Stimulated activated CD4-positive, alpha-beta T cell treated with anti-CD3 and anti-CD28 coated beads, Interleukin-4, amount 100 ng/mL, for 24 hours (primary cell): Measurements from ENCODE around the gene NCBP1.
"Not testable (repeated sequence)": the region's sequence is repeated elsewhere in the genome, so short reads cannot be mapped to it uniquely, and the experiment has no call there.

Experiments
- DNase-seq: peaks from one replicate; pipeline ENCODE4 v3.0.0-alpha.2; 2020

Gene NCBP1

DNA sequence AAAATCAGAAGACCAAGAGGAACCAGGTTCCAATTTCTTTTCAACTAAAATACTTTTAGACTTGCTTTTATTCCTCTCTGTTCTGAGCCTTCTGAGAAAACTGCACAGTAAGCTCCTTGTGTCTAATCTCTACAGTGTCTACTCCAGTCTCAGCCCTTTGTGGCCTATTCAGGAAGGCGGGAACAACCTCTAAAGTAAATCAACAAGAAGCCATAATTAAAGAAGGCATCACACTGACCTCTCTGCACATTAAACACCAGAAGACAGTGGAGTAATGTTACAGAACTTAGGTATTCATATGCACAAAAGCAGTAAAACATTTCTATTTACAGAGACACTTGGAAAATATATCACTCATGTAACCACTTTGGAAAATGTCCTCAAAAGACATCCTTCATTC lies 48.6 kb downstream of the NCBP1 start:
- no peak for DNase-seq

DNA sequence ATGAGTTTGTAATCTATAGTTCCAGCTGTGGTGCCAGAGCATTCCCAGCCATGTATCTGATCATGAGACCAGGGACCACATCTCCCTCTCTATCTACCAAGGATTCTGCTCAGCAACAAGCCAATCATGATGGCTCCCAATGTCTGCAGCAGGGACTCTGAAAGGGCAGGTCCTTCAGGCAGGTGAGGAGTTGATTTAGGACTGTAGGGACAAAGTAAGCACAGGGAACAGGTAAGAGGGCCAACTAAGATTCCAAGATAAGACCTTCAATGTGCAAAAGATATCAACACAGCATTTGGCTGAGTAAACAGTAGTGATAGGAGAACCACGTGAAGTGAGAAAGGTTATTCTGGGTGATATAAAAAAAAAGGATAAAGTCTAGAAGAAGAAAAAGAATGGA lies 55.0 kb downstream of the NCBP1 start:
- no peak for DNase-seq

DNA sequence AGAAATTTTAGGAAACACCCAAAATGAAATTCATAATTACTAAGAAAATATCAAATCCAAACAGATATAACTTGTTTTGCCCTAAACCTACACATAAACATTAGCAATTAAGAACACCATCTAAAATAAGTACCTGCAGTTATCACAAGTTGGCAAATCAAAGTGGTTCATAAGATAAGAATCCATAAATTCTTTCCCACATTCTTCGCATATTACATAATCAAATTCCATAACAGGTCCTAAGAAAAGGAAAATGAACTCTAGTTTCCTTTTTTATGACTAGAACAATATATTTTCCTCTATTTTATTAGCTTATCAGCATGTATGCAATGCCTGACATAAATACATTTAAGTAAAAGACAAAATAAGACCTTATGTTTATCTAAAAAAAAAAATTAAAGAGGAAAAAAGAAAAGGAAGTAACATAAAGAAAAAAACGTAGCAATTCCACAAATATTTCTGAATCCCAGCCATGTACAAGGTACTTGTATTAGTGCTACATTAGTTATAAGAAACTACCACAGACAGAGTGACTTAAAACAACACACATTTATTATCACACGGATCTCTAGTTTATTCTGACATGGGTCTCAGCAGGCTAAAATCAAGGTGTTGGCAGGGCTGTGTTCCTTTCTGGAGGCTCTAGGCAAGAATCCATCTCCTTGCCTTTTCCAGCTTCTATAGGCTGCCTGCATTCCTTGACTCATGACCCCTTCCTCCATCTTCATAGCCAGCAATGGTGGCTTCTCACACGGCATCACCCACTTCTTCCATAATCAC lies 56.0 kb downstream of the NCBP1 start:
- DNase-seq, result no peak

DNA sequence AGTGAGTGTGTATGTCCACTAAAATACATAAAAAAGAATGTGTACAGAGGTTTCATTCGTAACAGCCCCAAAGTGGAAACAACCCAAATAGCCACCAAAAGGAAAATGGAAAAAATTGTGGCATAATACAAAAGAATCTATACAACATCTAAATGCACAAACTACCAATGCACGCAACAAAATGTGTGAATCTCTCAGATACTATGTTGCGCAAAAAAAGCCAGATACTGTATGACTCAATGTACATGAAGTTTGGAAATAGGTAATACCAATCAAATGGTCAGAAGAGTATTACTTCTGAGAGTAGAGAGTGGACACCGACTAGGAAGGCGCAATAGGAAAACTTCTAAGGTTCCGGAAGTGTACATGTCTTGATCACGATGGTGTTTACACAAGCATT lies 61.1 kb downstream of the NCBP1 start:
- DNase-seq, result no peak

DNA sequence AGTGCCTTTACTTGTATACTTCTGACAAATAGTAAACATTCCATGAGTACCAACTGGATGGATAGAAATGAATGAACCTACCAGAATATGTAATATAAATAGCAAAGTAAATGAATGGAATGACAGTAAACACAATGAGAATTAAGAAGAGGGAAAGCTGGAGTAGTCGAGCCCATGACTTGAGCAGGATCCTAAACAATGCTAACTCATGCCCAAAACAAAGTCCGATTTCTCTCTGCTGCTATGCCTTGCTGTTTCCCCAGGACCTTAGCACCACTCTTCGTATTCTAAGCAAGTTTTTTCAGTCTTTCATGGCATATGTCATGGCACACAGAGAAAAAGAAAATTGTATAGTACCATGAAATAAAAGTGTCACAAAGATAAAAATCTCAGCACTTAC lies 61.8 kb downstream of the NCBP1 start:
- no peak for DNase-seq

DNA sequence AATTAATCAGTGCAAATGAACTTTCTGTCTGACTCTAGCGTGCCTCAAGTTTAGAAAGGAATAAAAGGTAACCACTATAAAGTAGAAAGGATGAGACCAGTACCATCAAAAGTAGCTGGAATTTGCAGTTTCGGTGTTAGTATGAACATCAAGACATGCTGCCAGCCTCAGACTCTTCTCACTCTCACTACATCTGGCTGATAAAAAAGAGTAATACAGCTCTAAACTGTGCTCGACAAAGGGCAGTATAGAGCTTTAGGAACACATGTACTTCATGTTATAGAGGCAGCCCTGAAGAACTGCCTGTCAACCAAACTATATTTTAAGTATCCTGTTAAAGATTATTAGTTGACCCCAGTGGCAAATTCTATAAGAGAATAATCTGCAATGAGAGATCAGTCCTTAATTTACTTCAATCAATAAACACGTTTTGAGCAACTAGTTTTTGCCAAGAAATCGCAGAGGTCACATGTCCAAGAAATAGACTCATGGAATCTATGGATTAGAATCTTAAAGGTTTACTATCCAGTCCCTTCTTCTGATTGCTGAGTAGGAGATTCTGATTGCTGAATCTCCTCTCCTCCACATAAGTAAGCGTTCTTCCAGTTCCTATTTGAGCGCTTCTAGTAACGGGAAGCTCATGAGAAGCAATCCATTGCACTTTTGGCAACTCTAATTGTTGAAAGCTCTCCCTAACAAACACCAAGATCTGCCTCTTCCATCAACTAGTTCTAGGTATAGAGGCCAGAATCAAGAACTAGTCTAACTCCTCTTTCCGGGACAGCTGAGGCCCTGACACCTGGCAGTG lies 62.6 kb downstream of the NCBP1 start:
- peak; percentile 17 for DNase-seq

DNA sequence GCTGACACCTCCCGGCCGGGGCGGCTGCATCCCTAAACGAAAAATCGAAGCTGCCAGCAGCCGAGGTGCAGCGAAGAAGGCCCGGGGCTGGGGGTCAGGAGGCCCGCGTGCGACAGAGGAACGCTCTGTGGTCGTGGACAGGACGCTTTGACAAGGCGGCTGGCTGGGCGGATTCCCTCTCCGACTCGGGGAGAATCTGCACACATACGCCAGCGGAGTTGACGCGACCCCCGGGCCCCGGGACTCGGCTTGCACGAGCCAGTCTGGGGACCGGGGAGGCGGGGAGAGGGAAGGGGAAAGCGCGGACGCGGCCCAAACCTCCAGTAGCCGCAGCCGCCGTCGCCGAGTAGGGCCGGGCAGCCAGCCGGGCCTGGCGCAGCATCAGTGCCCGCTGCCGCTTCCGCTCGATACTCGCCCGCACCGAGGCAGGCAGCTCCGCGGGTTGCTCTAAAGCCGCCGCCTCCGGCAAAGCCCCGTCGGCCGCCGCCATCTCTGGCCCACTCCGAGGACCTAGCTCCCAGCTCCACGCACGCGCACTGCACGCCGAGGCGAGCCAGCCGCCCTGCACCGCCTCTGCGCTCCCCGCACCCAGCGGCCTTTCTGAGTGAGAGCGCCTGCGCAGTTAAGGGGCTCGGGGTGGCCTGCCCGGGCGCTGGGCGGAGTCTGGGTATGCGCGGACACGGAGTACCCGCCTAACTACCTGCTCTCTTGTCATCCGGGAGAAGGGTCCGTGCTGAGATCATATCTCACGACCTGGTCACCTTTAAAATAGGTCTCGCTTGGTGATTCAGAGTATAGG lies 63.4 kb downstream of the NCBP1 start, which contains the start of gene XPA:
TSS of gene XPA (minus strand) at position 538 of the 799 bp plus-strand sequence. CDS start at position 490, 48 bp downstream.
- DNase-seq, result peak; percentile 98

DNA sequence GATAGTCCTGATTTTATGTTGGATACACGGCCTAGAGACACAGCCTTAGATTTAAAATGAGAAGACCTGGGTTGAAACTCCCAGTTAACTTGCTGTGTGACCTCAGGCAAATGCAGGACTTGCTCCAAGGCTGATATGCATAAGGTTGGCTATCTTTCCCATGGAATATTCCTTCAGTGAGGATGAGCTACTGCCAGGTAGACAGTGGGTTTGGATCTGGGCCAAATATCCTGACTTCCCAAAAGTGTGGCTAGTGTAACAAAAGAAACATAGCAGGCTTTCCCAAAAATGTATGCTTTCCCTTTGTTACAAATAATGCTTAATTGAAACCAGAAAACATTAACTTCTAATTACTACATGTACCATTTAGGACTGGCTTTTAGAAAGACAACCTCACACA lies 64.2 kb downstream of the NCBP1 start:
- DNase-seq, result no peak

DNA sequence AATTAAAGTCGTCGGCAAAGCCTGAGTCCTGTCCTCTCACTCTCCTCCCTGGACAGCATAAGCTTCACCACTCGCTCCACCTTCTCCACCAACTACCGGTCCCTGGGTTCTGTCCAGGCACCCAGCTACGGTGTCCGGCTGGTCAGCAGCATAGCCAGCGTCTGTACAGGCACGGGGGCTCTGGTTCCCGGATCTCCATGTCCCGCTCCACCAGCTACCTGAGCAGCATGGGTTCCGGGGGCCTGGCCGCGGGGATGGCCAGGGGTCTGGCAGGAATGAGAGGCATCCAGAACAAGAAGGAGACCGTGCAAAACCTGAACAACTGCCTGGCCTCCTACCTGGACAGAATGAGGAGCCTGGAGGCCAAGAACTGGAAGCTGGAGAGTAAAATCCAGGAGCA lies 65.2 kb downstream of the NCBP1 start:
- no peak for DNase-seq

DNA sequence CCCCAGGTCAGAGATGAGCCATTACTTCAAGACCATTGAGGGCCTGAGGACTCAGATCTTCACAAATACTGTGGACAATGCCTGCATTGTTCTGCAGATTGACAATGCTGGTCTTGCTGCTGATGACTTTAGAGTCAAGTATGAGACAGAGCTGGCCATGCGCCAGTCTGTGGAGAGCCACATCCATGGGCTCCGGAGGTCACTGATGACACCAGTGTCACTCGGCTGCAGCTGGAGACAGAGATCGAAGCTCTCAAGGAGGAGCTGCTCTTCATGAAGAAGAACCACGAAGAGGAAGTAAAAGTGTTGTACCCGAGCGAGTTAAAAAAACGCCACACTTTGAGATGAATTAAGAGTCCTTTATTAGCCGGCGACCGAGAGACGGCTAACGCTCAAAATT lies 65.7 kb downstream of the NCBP1 start:
- not testable (repeated sequence) for DNase-seq

DNA sequence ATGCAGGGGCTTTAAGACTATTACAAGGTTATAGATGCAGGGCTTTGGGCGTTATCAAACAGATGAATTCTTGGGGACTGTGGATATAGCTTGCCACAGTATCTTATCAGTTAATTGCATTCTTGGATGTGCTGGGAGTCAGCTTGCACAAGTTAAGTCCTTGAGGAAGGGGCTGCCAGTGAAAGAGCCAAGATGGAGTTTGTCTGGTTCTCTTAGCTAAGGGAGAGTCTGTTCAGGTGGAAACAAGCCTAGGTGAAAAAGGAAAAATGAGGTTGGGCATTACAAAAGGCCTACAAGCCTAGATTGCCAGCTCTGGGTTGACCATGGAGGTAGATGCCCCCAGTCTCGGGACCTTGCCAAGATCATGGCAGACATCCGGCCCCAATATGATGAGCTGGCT lies 66.2 kb downstream of the NCBP1 start:
- not testable (repeated sequence) for DNase-seq

DNA sequence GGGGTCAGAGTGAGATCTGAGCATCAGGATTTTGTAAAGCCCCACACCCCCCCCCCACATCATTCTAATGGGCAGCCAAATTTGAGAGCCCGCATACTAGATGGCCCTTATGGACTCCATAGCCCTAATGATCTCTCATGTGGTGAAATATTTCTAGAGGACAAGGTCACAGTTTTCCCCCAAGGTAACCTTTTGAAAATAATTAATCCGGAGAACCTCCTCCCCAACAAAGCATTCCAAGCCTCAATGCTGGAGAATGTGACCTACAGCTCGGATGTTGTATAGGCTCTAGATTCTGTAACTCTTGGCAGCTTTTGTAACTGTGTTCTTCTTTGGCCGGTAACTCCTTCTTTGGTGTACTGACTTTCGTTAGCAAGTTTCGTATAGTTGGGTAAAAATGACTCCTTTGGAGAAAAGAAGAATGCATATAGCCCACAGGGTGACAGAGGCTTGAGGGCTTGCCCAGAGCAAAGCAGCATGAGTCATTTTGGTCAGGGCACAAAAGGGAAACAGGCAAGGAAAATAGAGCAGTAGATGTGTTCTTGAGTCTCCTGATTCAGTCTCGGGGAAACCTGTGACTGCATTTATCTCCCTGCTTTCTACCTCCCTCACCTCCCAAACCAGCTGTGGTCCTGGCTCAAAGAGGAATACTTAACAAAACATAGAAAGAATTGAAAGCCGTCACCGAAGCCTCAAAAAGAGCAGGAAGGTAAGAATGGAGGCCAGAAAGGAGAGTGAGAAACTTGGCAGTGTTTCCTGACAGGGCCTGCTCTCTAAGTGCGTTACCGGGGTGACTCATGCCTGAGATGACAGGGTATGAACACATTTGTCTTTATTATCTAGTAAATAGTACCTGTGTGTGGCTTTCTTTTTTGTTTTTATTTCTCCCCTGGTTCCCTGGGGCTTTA lies 70.1 kb downstream of the NCBP1 start:
- peak; percentile 36 for DNase-seq

DNA sequence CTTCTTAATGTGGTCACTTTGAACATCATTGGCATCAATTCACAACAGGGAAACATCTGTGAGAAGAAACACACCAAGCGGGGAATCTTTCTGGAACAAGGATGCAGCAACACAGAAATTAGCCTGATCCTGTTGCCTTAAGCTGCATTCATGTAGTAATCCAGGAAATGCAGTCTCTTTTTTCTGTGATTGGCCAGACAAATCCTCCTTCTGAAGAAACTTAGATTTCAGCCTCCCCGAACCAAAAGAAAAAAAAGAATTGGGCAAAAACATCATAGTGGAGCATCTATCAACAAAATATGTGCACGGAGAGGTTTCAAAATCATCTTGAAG lies 70.7 kb downstream of the NCBP1 start:
- DNase-seq, result no peak

DNA sequence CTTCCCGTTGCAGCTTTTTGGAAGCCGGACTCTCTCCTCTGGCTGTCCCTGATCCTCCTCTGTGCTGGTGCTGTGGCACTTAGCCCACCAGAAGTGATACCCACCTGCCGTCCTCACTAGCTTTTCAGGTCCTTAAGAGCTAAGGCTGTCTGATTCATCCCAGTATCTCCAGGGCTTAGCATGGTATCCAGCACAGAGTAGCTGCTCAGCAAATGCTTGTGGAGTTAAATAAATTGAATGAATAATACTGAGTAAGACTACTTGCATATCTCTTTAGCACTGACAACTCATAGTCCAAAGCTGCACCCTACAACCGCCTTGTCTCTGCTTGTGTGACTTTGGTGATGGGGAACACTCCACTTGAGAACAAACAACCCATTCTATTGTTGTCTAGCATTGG lies 71.2 kb downstream of the NCBP1 start:
- no peak for DNase-seq

DNA sequence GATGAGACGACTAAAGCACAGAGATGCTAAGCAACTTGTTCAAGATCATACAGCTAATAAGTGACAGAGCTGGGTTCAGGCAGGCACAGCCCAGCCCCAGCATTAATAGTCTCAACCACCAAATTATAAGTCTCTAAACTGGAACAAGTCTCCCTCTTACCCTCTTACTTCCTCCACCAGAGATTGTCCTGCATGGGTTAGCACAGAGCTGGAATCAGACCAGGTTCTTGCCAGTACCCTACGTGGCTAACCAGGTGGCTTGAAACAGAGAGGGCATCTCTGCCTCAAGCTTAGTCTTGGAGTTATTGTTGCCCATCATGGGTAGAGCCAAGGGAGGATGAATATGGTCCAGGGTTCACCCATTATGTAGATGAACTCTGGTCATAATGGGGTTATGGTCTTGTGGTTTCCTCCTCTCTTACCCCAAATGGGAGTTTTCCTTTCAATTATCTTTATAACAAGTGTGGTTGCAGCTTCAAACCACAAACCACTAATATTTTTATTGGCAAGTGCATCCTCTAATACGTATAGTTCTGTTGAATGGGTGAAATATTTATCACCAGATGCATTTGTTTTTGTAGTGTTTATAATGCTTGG lies 71.8 kb downstream of the NCBP1 start:
- no peak for DNase-seq

DNA sequence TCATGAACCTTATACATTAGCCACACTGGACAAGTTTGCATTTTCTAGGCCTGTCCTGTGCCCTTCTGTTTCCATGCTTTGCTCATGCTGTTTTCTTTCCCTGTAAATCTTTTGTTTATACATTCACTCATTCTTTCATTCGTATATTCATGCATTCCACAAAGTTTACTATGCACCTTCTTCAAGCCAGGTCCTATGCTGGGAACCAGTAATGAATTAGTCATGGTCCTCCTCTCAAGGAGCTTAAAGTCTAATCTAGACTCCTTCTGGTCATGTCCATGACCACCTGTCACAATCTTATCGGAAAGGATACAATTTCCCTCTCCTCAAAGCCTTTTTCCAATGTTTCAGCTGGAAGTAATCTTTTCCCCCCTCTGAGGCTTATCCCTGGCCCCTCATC lies 72.6 kb downstream of the NCBP1 start:
- DNase-seq, result no peak

DNA sequence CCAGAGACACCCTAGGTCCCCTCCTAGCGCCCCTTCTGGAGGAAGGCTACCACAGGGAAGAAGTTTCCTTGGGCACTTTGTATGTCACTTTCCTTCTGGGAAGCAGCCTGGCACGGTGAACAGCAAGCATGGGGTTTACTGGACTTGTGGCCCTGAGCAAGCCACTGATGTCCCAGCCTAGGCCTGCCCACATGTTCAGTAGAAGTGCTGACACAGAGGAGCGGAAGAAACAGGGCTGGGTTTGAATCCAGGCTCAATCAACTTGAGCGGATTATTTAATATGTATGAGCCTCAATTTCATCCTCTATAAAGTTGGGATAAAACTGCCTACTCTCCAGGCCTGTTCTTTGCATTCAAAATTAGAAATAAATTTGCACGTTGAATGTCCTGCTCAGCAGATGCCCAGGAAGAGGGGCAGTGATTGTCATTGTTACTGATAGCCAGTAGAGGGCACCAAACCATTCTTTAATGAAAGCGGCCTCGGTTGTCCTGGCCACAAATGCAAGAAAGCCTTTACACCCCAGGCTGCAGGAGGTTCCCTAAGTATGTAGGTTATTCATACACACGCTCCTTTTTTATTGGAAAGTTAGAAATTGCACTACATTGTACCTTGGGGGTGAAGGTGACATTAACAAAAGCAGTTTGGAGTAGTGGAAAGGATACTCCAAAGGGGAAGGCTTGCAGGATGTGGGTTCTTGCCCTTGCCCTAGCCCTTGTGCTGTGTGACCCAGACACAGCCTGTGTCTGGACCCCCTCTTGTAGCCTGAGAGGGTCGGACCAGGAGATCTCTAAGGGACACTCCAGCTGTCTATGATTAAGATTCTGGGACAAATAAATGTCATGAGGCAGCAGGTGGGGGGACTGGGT lies 77.0 kb downstream of the NCBP1 start:
- DNase-seq, result peak; percentile 50

DNA sequence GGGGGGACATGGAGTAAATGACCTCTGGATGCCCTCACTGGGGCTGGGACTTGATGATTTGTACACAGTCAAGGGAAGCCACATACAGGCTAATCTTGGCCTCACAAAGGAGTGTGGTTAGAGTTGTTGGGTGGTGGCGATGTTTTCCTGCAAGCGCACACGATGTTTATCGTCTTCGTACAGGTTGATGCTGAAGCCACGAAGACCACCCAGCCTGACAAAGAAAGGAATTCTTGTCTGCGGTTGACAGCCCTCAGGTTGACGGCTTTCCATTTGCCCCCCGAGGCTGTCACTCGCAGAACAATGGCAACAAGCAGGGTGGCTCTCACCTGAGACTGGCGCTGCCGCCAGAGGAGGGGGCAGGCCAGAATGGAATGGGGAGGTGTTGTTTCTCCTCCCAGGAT lies 77.6 kb downstream of the NCBP1 start:
- DNase-seq, result no peak

DNA sequence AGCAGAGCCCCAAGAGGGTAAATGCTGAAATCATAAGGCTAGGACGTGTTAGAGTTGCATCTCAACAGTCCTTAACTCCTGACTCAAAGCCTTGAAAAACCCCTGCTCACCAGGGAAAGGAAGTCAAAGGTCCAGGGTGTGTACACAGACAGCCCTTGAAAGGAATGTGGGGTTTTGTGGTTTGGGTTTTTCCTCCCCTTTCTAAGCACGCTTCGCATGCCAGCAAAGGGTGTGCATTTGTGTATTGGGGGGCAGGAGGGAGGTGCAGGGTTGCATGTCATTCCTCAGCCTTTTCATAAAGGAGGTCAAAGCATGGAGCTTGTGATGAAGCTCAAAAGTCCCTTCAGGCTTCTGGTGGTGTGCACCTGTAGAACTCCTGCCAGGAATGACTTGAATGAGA lies 80.8 kb downstream of the NCBP1 start:
- DNase-seq, result no peak

DNA sequence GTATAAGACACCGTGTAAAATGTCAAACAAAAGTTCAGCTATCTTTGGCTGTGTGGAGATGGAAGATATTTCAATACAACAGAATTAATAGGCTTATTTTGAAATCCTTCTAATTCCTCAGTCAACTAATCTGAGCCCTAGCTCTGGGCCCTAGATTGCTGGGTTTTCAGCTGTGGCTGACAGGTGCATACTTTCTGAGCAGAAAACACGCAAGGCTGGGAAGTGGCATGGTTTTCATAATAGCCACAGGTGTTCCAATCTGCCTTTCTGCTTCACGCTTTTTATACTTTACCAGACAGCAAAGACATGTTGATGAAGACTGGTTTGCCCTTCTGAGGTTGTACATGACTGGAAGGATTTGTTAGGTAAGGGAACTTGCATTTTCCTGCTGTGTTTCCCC lies 84.2 kb downstream of the NCBP1 start:
- DNase-seq, result no peak

DNA sequence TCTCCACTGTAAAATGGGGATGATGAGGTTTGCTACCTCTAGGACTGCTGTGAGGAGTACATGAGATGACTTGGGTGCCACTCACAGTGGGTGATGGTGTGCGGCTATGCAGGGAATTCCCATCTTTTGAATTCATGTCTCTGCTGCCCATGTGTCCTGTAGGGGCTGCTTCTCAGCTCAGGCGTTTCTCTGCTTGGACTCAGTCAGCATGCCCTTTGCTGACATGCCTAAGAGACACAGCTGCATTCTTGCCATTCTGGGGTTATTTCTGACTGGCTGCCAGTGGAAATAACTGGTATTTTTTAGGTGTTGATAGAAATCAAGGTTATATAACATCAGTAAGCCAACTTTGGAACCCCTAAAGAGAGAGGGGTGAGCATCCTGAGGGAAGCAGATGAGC lies 87.8 kb downstream of the NCBP1 start:
- DNase-seq, result no peak
